ENCODE measurements around the gene IPPK.

DNA sequence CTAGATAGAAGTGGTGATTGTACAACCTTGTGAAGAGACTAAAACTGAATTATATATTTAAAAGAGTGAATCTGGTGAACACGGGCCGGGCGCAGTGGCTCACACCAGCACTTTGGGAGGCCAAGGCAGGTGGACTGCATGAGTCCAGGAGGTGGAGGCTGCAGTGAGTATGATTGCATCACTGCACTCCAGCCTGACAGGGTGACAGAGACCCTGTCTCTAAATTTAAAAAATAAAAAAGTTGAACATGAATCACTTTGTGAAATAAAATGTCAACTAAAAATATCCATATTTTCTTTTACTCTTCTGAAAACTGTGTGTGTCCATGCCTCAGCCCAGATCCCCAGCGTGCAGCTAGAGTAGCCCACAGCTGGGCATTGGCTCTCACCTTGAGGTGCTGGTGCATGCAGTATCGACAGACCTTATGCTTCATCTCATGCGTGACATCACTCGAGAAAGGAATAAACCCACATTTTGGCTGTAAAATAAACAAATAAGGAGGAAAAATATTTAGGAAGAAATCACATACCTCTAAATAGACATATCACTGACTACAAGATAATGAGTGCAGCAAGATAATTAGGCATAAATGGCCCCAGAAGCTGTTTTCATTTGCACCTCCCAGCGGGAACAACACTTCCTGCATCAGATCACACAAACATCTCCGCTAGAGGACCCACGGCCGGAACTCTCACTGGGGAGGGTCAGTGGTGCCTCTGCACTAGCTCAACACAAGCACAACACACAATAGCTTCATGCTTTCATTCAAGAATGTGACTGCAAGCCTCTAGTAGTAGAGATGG, 22.1 kb downstream of the IPPK start:
- TF ChIP-seq, protein P1, sequence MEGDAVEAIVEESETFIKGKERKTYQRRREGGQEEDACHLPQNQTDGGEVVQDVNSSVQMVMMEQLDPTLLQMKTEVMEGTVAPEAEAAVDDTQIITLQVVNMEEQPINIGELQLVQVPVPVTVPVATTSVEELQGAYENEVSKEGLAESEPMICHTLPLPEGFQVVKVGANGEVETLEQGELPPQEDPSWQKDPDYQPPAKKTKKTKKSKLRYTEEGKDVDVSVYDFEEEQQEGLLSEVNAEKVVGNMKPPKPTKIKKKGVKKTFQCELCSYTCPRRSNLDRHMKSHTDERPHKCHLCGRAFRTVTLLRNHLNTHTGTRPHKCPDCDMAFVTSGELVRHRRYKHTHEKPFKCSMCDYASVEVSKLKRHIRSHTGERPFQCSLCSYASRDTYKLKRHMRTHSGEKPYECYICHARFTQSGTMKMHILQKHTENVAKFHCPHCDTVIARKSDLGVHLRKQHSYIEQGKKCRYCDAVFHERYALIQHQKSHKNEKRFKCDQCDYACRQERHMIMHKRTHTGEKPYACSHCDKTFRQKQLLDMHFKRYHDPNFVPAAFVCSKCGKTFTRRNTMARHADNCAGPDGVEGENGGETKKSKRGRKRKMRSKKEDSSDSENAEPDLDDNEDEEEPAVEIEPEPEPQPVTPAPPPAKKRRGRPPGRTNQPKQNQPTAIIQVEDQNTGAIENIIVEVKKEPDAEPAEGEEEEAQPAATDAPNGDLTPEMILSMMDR (IDR thresholded peaks at IDR 0.05; ENCODE audit: low read length), result no peak
- TF ChIP-seq EZH2 (optimal IDR thresholded peaks at IDR 0.05; ENCODE audit: low read depth, low read length) (no peak), EZH2phosphoT487 (IDR thresholded peaks at IDR 0.05; ENCODE audit: low read length) (no peak)
